Spleen (tissue), 11 donors: ENCODE data around the gene SLC25A11. TPM values are rescaled to one million over a fixed set of nuclear protein-coding genes. Genes with fewer than 3 reads are reported as not detected.
A peak's percentile ranks its signal among the peaks of the same experiment; 100 is the strongest.

ENCODE experiments used
- DNase-seq: peaks from one replicate; pipeline ENCODE4 v3.0.0-alpha.2; 2020
- H3K27ac ChIP-seq, 8 donors: fragments of 200-600 bp; sonication (generic) in 7 of 8; 1 replicate in 4 of 8; 2 replicates in 4 of 8; pipeline versions ENCODE4 v1.5.0 to v1.8.0; 2016 to 2021; ENCODE audit warnings: inconsistent platforms in 4 of 8, mild to moderate bottlenecking in 4 of 8, moderate library complexity in 1 of 8
- H3K27me3 ChIP-seq, 7 donors: fragments of 200-600 bp; sonication (generic) in 6 of 7; replicated peaks in 1 of 7; 1 replicate in 4 of 7; 2 replicates in 3 of 7; pipeline versions ENCODE4 v1.5.0 to v1.8.0; 2016 to 2021; ENCODE audit warnings: inconsistent platforms in 3 of 7, mild to moderate bottlenecking in 1 of 7
- H3K36me3 ChIP-seq, 6 donors: fragments of 200-600 bp; sonication (generic) in 5 of 6; 1 replicate in 4 of 6; 2 replicates in 2 of 6; pipeline versions ENCODE4 v1.5.0 to v1.8.0; 2016 to 2021; ENCODE audit warnings: inconsistent platforms in 2 of 6
- H3K4me1 ChIP-seq, 6 donors: fragments of 200-600 bp; sonication (generic) in 5 of 6; 1 replicate in 3 of 6; 2 replicates in 3 of 6; pipeline versions ENCODE4 v1.5.0 to v1.8.0; 2016 to 2021; ENCODE audit warnings: inconsistent platforms in 3 of 6
- H3K4me3 ChIP-seq, 8 donors: fragments of 200-600 bp; sonication (generic) in 7 of 8; 1 replicate in 4 of 8; 2 replicates in 4 of 8; pipeline versions ENCODE4 v1.5.0 to v1.8.0; 2016 to 2021; ENCODE audit warnings: inconsistent platforms in 4 of 8, mild to moderate bottlenecking in 4 of 8, moderate library complexity in 2 of 8
- H3K9me3 ChIP-seq, 8 donors: fragments of 200-600 bp; sonication (generic) in 7 of 8; 1 replicate in 4 of 8; 2 replicates in 4 of 8; pipeline versions ENCODE4 v1.5.0 to v1.8.0; 2016 to 2021; ENCODE audit warnings: inconsistent platforms in 4 of 8
- CTCF ChIP-seq, 11 experiments: fragments of 200-600 bp in 7 of 11; fragments of 450-650 bp in 4 of 11; sonication (generic) in 4 of 11; IDR thresholded peaks in 8 of 11; conservative IDR thresholded peaks in 3 of 11; 1 replicate in 7 of 11; 2 replicates in 4 of 11; pipeline versions ENCODE4 v1.4.0 to v1.8.0; 2016 to 2021; ENCODE audit warnings: antibody characterized with exemption in 11 of 11, inconsistent platforms in 4 of 11, mild to moderate bottlenecking in 1 of 11
- POLR2A ChIP-seq, 3 donors: fragments of 450-650 bp; IDR thresholded peaks; one replicate each; pipeline ENCODE4 v1.5.1; 2017; ENCODE audit warnings: antibody characterized with exemption in 3 of 3, mild to moderate bottlenecking in 1 of 3
- POLR2AphosphoS5 ChIP-seq, 3 donors: sonication (generic); formaldehyde crosslinking; IDR thresholded peaks; one replicate each; pipeline ENCODE4 v1.5.1; 2017; ENCODE audit warnings: antibody characterized with exemption in 3 of 3
- WGBS, 5 donors: extraction: QIAGEN DNeasy Blood & Tissue Kit in 3 of 5; methylation state at CpG; one replicate each; pipeline versions ENCODE4 v1.1.5 to v1.1.7; 2013 to 2018; 5-methylcytosine and 5-hydroxymethylcytosine counted together
- intact Hi-C: fragments of 100-400 bp; cut with DNase I; formaldehyde crosslinking; loops from one replicate; pipeline ENCODE4 v1.15.0; 2023; ENCODE audit warnings: low total_unique reads
- polyA plus RNA-seq, 3 donors: library from polyadenylated mRNA; stranded (reverse); fragments of 200-250 nt; gene quantifications; one replicate each; pipeline ENCODE4 v1.2.1, GENCODE V29; 2013
- total RNA-seq, 7 donors: library from RNA; depleted of rRNA in 3 of 7; stranded (reverse); fragments of >200 nt in 3 of 7; fragmentation: NEBNext Ultra II Directional in 4 of 7; extraction: Animal tissue kit (Norgen Biotek cat#: 25700) in 4 of 7; gene quantifications; one replicate each; pipeline versions ENCODE4 v1.1.0 to v1.2.1, GENCODE V29; 2016 to 2021
- donor health status: healthy with polysubstance abuse.
- donor health status: DM: no; HTN: no; CAD: no; lungs with moderate emphysema.
- donor health status: DM: no; HTN: no; CAD: no.
- donor health status: Bipolar disorder and iron deficiency.
- donor health status: healthy.
- donor health status: DM: no; HTN: no; CAD: no.
- donor health status: DM: yes; HTN: yes; CAD: no.

Gene SLC25A11
- total and polyA plus RNA-seq, 10 donors, result 22.1 to 61.0 (median 40.7) TPM

DNA sequence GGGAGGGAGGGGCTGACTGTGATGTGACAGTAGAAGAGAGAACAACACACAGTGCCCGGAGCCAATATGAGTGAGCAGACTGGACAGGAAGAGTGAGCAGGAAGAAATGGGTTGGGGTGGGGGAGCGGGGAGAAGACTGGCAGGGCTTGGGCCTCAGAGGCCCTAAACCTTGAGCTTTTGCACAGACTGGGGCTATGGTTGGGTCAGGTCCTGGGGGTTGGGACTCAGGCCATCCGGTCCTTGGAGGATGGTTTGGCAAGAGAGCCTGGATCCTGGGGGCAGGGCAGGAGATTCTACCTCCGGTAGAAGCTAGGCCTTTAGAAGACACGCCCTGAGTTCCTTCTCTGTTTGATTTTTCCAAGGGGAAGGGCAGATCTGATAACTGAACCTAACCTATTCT, 46.6 kb upstream of the SLC25A11 start:
- Histone ChIP-seq H3K27ac (peak overlapping the region; percentile 94 to 99 (median 96)), H3K4me3 (peak overlapping the region; percentile 70 to 98 (median 84)), H3K27me3 (no peaks in the 10 kb centered on the region), H3K9me3 (no peaks in the 10 kb centered on the region), H3K4me1 (peaks cover 14 to 66% (median 38%) of the 10 kb centered on the region in 6 donors), H3K36me3 (peaks cover 0 to 46% (median 28%) of the 10 kb centered on the region in 6 donors)
- TF ChIP-seq POLR2AphosphoS5 (IDR thresholded peaks at IDR 0.05) (peak in 2 of 3 donors; percentile 21 to 63), CTCF (IDR thresholded peaks at IDR 0.05 in 8 of 11, conservative IDR thresholded peaks at IDR 0.05 in 3 of 11) (no peak), POLR2A (IDR thresholded peaks at IDR 0.05) (peak in 1 of 3 donors; percentile 11)
- peak; percentile 78 for DNase-seq
- WGBS, 5 donors, result 30 to 67% (median 40%) methylated on average over 5 of the region's 5 CpGs
- intact Hi-C loops, result loop anchor here (5.0 to 10.0 kb wide), 2 partner anchors 78 to 79 kb away; no protein-coding TSS in a partner anchor

GRCh38 chr17:4982305-4982704, 42.5 kb upstream of the SLC25A11 start:
- peaks cover 22 to 78% (median 56%) of the 10 kb centered on the region in 6 donors for H3K4me1 ChIP-seq
- peak overlapping the region in 1 of 8 donors; percentile 14 for H3K27ac ChIP-seq
- H3K4me3 ChIP-seq, result no peak overlapping the region
- DNase-seq, result no peak
- no peak for TF ChIP-seq CTCF (IDR thresholded peaks at IDR 0.05 in 8 of 11, conservative IDR thresholded peaks at IDR 0.05 in 3 of 11)
- no peak for TF ChIP-seq POLR2A (IDR thresholded peaks at IDR 0.05)
- TF ChIP-seq POLR2AphosphoS5 (IDR thresholded peaks at IDR 0.05), result no peak
- H3K36me3 ChIP-seq, result peaks cover 0 to 86% (median 54%) of the 10 kb centered on the region in 6 donors
- no peaks in the 10 kb centered on the region for H3K9me3 ChIP-seq
- no peaks in the 10 kb centered on the region for H3K27me3 ChIP-seq
- intact Hi-C loops, result loop anchor here (10.0 kb wide), 1 partner anchor 82 kb away; no protein-coding TSS in a partner anchor
- 67 to 77% (median 73%) methylated on average over 5 of the region's 5 CpGs for WGBS, 5 donors

DNA sequence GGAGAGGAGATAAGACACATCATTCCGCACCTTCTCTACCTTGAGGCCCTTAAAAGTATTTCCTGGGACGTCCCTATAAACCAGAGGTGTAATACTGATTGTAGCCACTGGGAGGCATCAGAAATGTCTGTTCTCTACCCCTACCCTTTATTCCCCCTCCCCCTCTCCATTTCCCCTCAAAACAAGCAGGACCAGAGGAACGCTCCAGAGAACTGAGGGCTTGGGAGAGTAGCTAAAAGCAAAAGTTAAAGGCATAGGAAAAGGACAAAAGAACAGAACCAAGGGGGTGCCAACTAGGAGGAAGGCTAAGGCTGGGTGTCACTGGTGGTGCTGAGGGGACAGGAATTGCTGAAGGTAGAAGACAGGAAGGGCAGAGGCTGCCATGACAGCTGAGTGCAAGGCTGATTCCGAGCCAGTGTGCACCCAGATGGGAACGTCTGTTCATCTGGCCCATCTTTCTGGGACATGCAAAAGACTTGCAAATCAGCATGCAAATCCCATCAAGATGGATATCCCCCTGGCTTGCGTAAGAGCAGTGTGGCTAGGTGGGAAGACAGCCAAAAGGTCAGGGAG, 40.9 kb upstream of the SLC25A11 start:
- no peak for DNase-seq
- WGBS, 5 donors, result 30 to 40% (median 36%) methylated on average over 6 of the region's 6 CpGs
- H3K36me3 ChIP-seq, result peaks cover 0 to 100% (median 65%) of the 10 kb centered on the region in 6 donors

More for the DNA sequence above, 40.9 kb upstream of the SLC25A11 start:
- H3K27ac ChIP-seq, result peak overlapping the region in 3 of 8 donors; percentile 37 to 86 (median 80)
- no peak for TF ChIP-seq POLR2AphosphoS5 (IDR thresholded peaks at IDR 0.05)
- peak; percentile 64 to 88 (median 81) for TF ChIP-seq CTCF (IDR thresholded peaks at IDR 0.05 in 8 of 11, conservative IDR thresholded peaks at IDR 0.05 in 3 of 11)
- intact Hi-C loops, result loop anchor here (10.0 kb wide), 1 partner anchor 84 kb away; no protein-coding TSS in a partner anchor
- no peak overlapping the region for H3K4me3 ChIP-seq
- H3K27me3 ChIP-seq, result no peaks in the 10 kb centered on the region
- no peaks in the 10 kb centered on the region for H3K9me3 ChIP-seq
- peaks cover 15 to 69% (median 41%) of the 10 kb centered on the region in 6 donors for H3K4me1 ChIP-seq
